ENCODE data around the gene CLASP1. TPM values are rescaled to one million over a fixed set of nuclear protein-coding genes. Genes with fewer than 3 reads are reported as not detected.
"Not testable (repeated sequence)": the region's sequence is repeated elsewhere in the genome, so short reads cannot be mapped to it uniquely, and the experiment has no call there.

Gene CLASP1
- total and polyA plus RNA-seq, 7 donors: 2.4 to 117 (median 53.9) TPM

DNA sequence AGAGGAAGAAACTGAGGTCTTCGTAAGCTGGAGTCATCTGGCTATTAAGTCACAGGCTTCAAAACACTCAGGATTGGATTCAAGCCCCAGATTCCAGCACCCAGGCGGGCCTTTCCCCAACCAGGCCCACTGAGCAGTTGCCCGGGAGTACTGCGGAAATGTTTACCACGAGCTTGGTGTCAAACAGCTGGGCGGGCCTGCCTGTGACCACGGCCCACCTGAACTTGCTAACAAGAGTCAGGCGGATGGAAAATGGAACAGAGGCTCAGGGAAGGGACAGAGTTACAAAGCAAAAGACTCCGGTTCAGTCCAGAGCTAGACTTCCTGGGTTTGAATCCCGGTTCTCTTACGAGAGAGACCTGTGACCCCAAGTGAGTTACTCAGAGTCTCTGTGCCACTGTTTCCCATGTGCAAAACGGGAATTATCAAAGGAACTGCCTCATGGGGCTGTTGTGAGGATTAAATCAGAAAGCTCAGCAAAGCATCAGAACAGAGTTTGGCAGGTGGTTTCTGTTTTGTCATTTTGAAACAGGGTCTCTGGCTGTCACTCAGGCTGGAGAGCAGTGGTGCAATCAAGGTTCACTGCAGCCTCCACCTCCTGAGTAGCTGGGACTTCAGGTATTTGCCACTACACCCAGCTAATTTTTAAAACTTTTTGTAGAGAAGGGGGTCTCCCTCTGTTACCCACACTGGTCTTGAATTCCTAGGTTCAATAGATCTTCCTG lies 315.3 kb downstream of the CLASP1 start:
- H3K4me1 ChIP-seq: no peaks in the 10 kb centered on the region
- 71 to 83% methylated on average over 12 of the region's 12 CpGs for WGBS, 2 donors
- TF ChIP-seq EP300 (IDR thresholded peaks at IDR 0.05) (no peak), POLR2AphosphoS5 (IDR thresholded peaks at IDR 0.05) (no peak), POLR2A (IDR thresholded peaks at IDR 0.05) (no peak)
- TF ChIP-seq, protein P1, sequence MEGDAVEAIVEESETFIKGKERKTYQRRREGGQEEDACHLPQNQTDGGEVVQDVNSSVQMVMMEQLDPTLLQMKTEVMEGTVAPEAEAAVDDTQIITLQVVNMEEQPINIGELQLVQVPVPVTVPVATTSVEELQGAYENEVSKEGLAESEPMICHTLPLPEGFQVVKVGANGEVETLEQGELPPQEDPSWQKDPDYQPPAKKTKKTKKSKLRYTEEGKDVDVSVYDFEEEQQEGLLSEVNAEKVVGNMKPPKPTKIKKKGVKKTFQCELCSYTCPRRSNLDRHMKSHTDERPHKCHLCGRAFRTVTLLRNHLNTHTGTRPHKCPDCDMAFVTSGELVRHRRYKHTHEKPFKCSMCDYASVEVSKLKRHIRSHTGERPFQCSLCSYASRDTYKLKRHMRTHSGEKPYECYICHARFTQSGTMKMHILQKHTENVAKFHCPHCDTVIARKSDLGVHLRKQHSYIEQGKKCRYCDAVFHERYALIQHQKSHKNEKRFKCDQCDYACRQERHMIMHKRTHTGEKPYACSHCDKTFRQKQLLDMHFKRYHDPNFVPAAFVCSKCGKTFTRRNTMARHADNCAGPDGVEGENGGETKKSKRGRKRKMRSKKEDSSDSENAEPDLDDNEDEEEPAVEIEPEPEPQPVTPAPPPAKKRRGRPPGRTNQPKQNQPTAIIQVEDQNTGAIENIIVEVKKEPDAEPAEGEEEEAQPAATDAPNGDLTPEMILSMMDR (IDR thresholded peaks at IDR 0.05): no peak
- intact Hi-C loops (cut with DNase I): no loop called here
- no peak overlapping the region for H3K27ac ChIP-seq
- no peaks in the 10 kb centered on the region for H3K9me3 ChIP-seq
- H3K4me3 ChIP-seq: no peak overlapping the region
- no peaks in the 10 kb centered on the region for H3K27me3 ChIP-seq
- DNase-seq: peak; percentile 40
- H3K36me3 ChIP-seq: peaks cover 0 to 11% (median 6%) of the 10 kb centered on the region in 4 donors

DNA sequence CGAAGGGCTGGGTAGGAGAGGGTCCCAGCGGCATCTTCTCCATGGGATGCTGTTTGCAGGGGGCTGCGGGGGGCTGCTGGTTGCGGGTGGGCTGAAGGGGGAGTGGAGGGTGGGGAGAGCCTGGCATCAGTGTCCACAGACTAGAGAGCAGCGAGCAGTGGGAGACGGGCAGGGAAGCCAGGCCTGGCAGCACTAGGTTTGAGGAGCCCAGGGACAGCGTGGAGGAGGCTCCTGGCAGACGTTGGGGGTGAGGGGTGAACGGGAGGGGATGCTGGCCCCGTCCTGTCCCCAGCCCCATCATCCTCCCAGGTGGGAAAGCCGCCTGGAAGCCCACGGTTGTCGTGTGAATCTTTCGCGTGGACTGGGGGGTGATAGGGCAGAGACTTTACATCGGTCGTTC lies 316.0 kb downstream of the CLASP1 start:
- TF ChIP-seq EP300 (IDR thresholded peaks at IDR 0.05) (no peak), POLR2A (IDR thresholded peaks at IDR 0.05) (no peak), POLR2AphosphoS5 (IDR thresholded peaks at IDR 0.05) (no peak)
- TF ChIP-seq, protein P1 (IDR thresholded peaks at IDR 0.05): no peak
- DNase-seq: peak; percentile 40
- H3K36me3 ChIP-seq: peaks cover 0 to 4% (median 2%) of the 10 kb centered on the region in 4 donors
- no peaks in the 10 kb centered on the region for H3K9me3 ChIP-seq
- H3K4me3 ChIP-seq: no peak overlapping the region
- no peak overlapping the region for H3K27ac ChIP-seq
- no peaks in the 10 kb centered on the region for H3K4me1 ChIP-seq
- intact Hi-C loops (cut with DNase I): no loop called here
- no peaks in the 10 kb centered on the region for H3K27me3 ChIP-seq
- 86 to 91% methylated on average over 17 of the region's 17 CpGs for WGBS, 2 donors

DNA sequence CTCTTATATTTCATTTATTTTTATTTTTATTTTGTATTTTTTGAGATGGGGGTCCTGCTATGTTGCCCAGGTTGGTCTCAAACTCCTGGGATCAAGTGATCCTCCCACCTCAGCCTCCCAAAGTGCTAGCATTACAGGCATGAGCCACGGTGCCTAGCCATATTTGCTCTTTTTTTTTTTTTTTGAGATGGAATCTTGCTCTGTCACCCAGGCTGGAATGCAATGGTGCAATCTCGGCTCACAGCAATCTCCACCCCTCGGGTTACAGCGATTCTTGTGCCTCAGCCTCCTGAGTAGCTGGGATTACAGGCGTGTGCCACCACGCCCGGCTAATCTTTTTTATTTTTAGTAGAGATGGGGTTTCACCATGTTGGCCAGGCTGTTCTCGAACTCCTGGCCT lies 317.9 kb downstream of the CLASP1 start:
- H3K27me3 ChIP-seq; H3K27ac ChIP-seq; intact Hi-C loops (cut with DNase I); H3K4me1 ChIP-seq; H3K36me3 ChIP-seq; H3K4me3 ChIP-seq; H3K9me3 ChIP-seq: not testable (repeated sequence)
- 71 to 89% methylated on average over 8 of the region's 8 CpGs for WGBS, 2 donors
- DNase-seq: peak; percentile 21

DNA sequence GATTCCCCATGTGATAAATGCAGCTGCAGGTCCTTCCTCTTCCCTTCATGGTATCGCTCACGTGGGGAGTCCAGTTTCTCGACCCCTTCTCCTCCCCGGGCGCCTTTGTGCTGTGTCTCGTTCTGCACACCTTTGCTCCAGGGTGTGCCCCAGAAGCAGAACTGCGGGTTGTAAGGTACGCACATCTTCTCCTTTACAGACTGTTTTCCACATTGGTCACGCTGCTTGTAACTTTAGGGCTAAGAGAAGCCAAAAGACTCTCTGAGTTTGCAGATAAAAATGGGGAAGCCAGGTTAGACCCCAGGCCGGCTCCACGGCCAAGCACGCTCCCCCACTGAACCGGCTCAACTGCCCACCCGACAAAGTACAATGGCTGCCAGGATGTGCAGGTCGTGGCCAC lies 318.3 kb downstream of the CLASP1 start:
- WGBS, 2 donors: 91 to 93% methylated on average over 15 of the region's 15 CpGs
- peak; percentile 35 for DNase-seq
- H3K27ac ChIP-seq: no peak overlapping the region
- no peaks in the 10 kb centered on the region for H3K36me3 ChIP-seq
- H3K4me1 ChIP-seq: no peaks in the 10 kb centered on the region
- no peaks in the 10 kb centered on the region for H3K9me3 ChIP-seq
- no peak for TF ChIP-seq POLR2A (IDR thresholded peaks at IDR 0.05)
- TF ChIP-seq, protein P1 (IDR thresholded peaks at IDR 0.05): no peak
- TF ChIP-seq EP300 (IDR thresholded peaks at IDR 0.05): no peak
- TF ChIP-seq POLR2AphosphoS5 (IDR thresholded peaks at IDR 0.05): no peak
- H3K4me3 ChIP-seq: no peak overlapping the region
- no peaks in the 10 kb centered on the region for H3K27me3 ChIP-seq
- intact Hi-C loops (cut with DNase I): no loop called here

DNA sequence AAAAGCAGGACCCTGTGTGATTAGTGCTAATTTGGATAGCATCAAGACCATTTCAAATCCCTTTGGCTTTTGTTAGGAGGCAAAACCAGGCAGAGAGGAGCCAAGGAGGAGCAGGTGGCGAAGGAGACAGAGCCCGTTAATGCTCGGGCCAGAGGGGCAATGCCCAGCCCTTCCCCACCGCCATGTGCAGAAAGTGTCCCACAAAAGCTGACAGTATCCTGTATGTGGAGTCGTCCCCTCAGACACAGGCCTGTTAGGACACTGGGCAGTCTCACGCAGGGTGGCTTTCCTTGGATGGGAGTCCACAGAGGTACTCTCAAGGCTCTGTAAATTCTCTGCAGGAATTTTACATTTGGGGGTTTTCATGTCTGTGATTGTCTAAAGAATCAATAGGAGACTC lies 319.5 kb downstream of the CLASP1 start:
- Histone ChIP-seq H3K4me1 (no peaks in the 10 kb centered on the region), H3K4me3 (no peak overlapping the region), H3K9me3 (no peaks in the 10 kb centered on the region), H3K27me3 (no peaks in the 10 kb centered on the region), H3K27ac (no peak overlapping the region), H3K36me3 (no peaks in the 10 kb centered on the region)
- WGBS, 2 donors: 93 to 96% methylated on average over 6 of the region's 6 CpGs
- intact Hi-C loops (cut with DNase I): no loop called here
- TF ChIP-seq EP300 (IDR thresholded peaks at IDR 0.05) (no peak), POLR2AphosphoS5 (IDR thresholded peaks at IDR 0.05) (no peak)
- DNase-seq: peak; percentile 48

DNA sequence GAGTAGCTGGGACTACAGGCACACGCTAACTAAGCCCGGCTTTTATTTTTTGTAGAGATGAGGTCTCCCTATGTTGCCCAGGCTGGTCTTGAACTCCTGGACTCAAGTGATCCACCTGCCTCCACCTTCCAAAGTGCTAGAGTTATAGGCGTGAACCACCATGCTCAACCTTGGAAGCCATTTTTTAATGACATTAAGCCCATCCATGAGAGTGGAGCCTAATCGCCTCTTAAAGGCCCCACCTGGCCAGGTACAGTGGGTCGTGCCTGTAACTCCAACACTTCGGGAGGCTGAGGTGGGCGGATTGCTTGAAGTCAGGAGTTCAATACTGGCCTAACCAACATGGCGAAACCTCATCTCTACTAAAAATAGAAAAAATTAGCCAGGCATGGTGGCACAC lies 322.6 kb downstream of the CLASP1 start:
- Histone ChIP-seq H3K27ac (no peak overlapping the region), H3K36me3 (no peaks in the 10 kb centered on the region), H3K27me3 (no peaks in the 10 kb centered on the region), H3K9me3 (no peaks in the 10 kb centered on the region), H3K4me1 (no peaks in the 10 kb centered on the region), H3K4me3 (no peak overlapping the region)
- no peak for DNase-seq
- 84 to 89% methylated on average over 8 of the region's 8 CpGs for WGBS, 2 donors
- TF ChIP-seq EP300 (IDR thresholded peaks at IDR 0.05) (no peak), POLR2AphosphoS5 (IDR thresholded peaks at IDR 0.05) (no peak), POLR2A (IDR thresholded peaks at IDR 0.05) (no peak)
- TF ChIP-seq, protein P1 (IDR thresholded peaks at IDR 0.05): no peak
- intact Hi-C loops (cut with DNase I): no loop called here

Data from sigmoid colon (tissue), 7 donors.